NB4 (cell line): Measurements from ENCODE around the gene RPL13.
"Not testable (repeated sequence)": the region's sequence is repeated elsewhere in the genome, so short reads cannot be mapped to it uniquely, and the experiment has no call there.

Experiments used
- DNase-seq: peaks from one replicate; pipeline ENCODE4 v3.0.0; 2010; ENCODE audit warnings: low read depth
- H3K4me3 ChIP-seq: one replicate; pipeline ENCODE4 v1.5.1; 2011; ENCODE audit warnings: mild to moderate bottlenecking, low read depth, low read length, moderate library complexity
- MYC ChIP-seq: IDR thresholded peaks from 2 replicates; pipeline ENCODE4 v1.6.1; 2011; ENCODE audit warnings: low read depth, low read length
- POLR2A ChIP-seq: IDR thresholded peaks from 2 replicates; pipeline ENCODE4 v1.6.1; 2011; ENCODE audit warnings: mild to moderate bottlenecking; ENCODE audit not compliant: insufficient read length; ENCODE audit errors: extremely low read depth
- TF ChIP-seq, protein P1 (sequence below): IDR thresholded peaks from one replicate; pipeline ENCODE4 v1.5.1; 2012; ENCODE audit warnings: low read depth, low read length
- TF ChIP-seq, protein P2 (sequence below): IDR thresholded peaks from 2 replicates; pipeline ENCODE4 v1.6.1; 2011; ENCODE audit warnings: low read depth, low read length

Gene RPL13

DNA sequence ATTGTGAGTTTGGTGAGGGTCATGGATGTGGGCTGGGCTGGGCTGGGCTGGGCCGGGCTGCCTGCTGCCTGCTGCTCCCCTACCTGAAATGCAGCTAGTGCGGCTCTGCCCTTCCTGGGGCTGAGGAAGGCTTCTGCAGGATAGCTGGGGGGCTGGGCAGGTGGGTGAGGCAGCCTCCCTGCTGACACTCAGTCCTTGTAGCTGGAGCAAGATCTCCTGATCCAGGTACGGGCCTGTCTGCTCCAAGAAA lies 4.7 kb downstream of the RPL13 start:
- TF ChIP-seq POLR2A (no peak), MYC (no peak)
- TF ChIP-seq, protein P1, sequence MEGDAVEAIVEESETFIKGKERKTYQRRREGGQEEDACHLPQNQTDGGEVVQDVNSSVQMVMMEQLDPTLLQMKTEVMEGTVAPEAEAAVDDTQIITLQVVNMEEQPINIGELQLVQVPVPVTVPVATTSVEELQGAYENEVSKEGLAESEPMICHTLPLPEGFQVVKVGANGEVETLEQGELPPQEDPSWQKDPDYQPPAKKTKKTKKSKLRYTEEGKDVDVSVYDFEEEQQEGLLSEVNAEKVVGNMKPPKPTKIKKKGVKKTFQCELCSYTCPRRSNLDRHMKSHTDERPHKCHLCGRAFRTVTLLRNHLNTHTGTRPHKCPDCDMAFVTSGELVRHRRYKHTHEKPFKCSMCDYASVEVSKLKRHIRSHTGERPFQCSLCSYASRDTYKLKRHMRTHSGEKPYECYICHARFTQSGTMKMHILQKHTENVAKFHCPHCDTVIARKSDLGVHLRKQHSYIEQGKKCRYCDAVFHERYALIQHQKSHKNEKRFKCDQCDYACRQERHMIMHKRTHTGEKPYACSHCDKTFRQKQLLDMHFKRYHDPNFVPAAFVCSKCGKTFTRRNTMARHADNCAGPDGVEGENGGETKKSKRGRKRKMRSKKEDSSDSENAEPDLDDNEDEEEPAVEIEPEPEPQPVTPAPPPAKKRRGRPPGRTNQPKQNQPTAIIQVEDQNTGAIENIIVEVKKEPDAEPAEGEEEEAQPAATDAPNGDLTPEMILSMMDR = no peak
- TF ChIP-seq, protein P2, sequence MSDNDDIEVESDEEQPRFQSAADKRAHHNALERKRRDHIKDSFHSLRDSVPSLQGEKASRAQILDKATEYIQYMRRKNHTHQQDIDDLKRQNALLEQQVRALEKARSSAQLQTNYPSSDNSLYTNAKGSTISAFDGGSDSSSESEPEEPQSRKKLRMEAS = no peak
- H3K4me3 ChIP-seq = no peak overlapping the region
- DNase-seq = peak; percentile 89

DNA sequence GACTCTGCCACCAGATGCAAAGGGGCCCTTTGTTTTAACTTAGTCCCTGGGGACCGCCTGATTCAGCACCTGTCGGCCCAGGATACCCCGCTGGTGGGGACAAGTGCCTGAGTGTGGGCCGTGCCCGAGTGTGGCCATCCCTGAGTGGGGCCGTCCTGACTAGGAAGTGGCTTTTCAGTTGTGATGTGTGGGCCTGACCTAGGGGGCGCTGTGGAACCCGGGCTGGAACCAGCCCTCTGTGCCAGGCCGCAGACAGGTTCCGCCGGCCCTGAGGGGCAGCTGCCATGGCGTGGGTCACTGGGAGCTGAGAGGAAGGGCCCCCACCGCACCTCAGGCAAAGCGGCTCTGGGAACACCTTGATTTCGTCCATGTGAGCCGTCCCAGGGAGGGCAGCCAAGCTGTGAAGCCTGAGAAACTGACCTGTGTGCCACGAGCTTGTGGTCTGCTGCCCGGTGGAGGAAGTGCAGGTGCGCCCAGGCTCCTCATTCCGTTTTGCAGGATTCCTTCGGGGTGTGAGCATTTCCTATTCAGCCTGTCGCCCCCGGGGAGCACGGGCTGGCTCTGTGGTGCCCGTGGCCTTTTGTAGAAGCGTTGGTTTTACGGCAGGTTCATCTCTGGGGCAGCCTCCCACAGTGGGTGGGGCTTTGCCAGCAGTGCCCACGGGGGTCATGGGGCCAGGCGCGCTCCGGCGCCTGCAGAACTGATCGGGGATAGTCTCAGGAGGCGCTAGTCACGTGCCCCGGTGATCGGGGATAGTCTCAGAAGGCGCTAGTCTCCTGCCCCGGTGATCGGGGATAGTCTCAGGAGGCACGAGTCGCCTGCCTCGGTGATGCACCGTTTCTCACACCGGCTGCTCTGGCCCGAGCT lies 5.3 kb downstream of the RPL13 start:
- H3K4me3 ChIP-seq = no peak overlapping the region
- DNase-seq = peak; percentile 80

DNA sequence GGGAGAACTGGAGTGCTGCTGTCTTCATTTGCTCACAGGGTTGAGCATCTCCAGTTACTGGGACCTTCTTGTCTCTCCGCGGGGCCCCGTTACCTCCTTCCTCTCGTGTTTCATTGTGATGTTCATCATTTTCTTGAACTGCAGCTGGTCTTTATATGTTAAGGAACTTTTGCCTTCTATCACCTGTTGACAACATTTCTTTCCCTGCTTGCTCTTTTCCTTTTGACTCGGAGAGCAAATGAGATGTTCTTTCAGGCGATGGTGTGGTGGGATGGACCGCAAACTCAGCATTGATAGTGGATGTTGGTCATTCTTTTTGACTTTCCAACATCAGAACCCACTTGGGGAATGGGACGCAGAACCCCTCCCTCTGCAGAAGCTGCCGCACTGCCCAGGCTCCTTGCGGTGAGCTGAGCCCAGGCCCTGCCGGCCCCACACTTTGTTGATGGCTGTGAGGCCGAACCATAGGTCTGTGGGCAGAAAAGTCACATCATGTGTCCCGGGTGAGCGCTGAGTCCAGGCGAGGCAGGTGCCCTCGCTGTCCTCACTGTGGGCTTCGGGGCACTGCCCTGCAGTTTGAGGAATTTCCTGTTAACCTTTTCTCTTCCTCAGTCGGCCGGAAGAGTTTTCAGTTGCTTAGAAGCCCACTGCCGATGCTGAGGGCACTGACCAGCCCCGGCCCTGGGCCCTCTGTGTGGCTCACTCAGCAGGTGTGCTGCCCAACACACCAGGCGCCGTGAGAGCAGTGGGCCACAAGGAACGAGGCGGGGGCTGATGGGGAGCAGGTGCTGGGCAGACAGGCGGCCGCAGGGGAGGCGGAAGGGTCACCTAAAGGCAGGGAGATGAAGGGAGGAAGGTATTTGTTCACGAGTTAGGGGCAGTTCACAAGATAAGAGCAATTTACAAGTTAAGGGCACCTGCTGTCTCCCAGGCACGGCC lies 7.4 kb downstream of the RPL13 start:
- H3K4me3 ChIP-seq = no peak overlapping the region
- DNase-seq = no peak
- TF ChIP-seq, protein P1 = no peak
- TF ChIP-seq, protein P2 = no peak
- TF ChIP-seq POLR2A (no peak), MYC (no peak)

More for the DNA sequence above, 5.3 kb downstream of the RPL13 start:
- TF ChIP-seq, protein P1 = peak; percentile 83
- TF ChIP-seq POLR2A (peak; percentile 45), MYC (no peak)
- TF ChIP-seq, protein P2 = peak; percentile 86

DNA sequence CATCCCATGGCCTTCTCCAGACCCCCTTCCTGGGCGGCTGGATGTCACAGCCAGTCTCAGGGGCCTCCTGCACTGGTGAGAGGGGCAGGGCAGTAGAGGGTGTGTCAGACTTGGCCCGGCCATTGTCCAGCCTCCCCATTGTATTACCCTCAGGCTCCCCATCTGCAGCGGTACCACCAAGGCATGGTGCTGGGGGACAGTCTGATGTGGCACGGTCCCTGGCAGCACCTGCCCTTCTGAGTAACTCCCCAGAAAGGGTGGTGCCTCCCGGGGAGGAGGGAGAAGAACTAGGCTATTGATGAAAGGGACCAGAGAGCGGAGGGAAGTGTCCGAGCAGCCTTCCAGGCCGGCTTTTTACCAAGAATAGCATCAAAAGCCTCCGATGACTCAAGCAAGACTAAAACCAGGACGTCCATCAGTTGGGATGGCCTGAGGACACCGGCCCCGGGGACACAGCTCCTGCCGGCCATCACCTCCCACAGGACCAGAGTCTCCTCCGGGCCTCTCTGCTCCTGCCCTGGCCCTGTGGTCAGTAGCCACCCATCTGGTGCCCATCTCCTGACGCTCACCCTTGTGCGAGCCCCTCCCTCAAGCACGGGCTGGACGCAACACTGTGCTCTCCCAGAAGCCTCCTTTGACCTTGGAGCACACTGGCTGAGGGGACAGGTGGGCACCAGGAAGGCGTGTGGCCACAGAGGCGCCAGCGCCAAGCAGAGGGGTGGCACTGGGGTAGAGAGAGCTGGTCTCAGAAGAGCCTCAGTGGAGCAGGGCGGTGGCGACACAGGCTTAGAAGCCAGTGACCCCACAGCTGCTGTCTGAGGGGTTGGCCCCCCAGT lies 9.2 kb downstream of the RPL13 start:
- TF ChIP-seq POLR2A = no peak
- TF ChIP-seq, protein P1 = no peak
- no peak for TF ChIP-seq MYC
- TF ChIP-seq, protein P2 = no peak
- no peak overlapping the region for H3K4me3 ChIP-seq
- DNase-seq = no peak

DNA sequence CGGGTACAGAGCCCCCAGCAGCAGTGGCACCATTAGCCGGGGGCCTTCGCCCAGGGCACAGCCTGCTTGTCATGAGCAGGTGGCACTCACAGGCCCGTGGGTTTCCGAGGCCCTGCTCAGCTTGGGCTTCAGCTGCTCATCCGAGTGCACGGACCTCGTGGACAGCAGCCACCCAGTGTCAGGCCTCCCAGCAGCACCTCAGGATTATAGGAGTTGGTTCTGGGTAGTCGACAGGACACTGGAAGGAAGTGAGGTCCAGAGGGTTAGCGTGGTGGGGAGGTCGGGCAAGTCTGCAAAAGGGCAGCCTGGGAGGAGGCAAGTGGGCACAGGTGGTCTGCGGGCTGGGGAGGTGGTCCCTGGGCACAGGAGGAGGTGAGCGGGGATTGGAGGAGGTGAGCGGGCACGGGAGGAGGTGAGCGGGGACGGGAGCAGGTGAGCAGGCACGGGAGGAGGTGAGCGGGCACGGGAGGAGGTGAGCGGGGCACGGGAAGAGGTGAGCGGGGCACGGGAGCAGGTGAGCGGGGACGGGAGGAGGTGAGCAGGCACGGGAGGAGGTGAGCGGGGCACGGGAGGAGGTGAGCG lies 10.0 kb downstream of the RPL13 start:
- no peak overlapping the region for H3K4me3 ChIP-seq
- TF ChIP-seq, protein P1 = no peak
- TF ChIP-seq MYC = no peak
- no peak for TF ChIP-seq POLR2A
- TF ChIP-seq, protein P2 = no peak
- no peak for DNase-seq

DNA sequence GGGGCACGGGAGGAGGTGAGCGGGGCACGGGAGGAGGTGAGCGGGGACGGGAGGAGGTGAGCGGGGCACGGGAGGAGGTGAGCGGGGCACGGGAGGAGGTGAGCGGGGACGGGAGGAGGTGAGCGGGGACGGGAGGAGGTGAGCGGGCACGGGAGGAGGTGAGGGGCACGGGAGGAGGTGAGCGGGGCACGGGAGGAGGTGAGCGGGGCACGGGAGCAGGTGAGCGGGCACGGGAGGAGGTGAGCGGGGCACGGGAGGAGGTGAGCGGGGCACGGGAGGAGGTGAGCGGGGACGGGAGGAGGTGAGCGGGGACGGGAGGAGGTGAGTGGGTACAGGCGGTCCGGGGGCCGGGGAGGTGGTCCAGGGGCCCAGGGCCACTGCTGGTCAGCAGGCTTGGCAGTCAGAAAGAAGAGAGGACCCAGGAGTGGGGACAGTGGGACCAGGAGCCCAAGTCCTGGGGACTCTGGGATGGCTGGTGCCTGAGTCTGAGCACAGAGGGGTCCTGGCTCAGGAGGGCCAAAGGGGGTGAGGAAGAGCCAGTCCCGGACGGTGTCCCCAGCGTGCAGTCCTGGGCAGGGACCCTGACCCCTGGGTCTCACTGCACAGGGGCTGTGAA lies 10.6 kb downstream of the RPL13 start:
- DNase-seq, H3K4me3 ChIP-seq: not testable (repeated sequence)
